GM21576 (cell line): ENCODE data around the gene CEP55.

ENCODE experiments used
- ATAC-seq: cut with Tn5 transposase; IDR thresholded peaks from one replicate; pipeline ENCODE4 v1.9.1; 2021; ENCODE audit warnings: mild to moderate bottlenecking, moderate library complexity; ENCODE audit not compliant: unreplicated experiment

Gene CEP55

DNA sequence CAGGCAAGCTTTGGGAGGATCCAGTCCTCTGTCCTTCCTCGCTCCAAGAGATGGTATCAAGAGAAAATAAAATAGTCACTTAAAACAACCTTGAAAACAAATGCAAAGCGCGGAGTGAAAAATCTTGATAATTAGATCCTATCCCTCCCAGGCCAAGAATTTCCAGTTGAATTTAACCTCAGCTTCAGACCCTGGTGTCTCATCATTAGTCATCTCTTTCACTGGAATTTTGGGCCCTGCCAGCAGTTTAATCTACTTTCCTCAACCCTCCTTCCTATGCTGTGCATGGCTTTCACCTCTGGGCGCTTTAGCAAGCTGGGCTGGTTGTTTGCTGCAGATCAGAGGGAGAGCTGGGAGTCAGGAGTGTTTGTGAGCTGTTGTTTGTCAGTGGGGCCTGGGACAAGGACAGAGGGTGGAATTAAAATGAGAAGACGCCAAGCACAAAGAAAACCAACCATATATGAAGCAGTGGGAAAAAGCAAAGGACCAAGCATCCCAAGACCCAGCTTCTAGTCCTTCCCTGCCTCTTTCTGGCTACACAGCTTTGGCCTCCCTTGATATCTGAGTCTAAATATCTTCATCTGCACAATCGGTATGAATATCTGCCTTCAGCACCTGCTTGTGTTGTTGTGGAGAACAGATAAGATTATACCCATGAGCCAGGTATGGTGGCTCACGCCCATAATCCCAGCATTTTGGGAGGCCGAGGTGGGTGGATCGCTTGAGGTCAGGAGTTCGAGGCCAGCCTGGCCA, 27.8 kb upstream of the CEP55 start:
- ATAC-seq, result no peak

DNA sequence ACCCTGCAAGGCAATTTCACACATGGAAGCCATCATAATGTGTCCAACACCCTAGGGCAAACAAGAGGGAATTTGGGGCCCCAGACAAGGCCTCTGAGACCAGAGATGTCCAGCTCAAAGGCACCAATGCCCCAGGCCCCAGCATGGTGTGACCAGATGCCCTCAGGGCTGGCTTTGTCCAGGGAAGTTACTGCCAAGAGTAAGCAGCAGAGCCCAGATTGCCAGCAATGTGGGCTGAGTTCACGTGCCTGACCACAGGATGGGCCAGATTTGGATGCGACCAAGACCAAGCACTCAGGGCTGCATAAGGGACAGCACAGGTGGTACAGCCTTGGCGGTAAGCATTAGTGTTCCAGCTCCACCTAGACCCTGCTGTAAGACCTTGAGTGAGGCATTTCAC, 27.0 kb upstream of the CEP55 start:
- ATAC-seq, result no peak

DNA sequence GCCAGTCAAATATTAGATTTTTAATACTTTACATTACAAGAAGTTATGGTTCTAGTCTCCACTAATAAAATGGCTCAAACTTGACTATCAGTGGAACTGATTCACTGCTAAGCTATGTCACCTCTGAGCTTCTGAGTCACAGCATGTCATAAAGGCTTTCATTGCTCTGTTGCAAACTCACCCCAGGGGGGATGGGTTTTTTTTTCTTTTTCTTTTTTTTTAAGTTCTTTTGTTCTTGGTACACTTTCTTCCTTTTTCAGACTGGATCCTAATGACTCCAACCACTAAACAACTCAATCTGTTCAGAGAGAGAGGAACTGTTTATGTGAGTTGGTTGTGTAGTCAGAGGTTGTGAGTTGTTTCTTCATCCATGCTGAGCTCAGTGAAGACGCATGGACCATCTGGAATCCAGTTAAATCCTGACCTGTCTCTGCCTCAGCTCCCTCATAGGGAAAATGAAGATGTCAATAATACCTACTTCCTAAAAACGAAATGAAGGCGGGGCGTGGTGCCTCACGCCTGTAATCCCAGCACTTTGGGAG, 25.2 kb upstream of the CEP55 start:
- ATAC-seq, result no peak

DNA sequence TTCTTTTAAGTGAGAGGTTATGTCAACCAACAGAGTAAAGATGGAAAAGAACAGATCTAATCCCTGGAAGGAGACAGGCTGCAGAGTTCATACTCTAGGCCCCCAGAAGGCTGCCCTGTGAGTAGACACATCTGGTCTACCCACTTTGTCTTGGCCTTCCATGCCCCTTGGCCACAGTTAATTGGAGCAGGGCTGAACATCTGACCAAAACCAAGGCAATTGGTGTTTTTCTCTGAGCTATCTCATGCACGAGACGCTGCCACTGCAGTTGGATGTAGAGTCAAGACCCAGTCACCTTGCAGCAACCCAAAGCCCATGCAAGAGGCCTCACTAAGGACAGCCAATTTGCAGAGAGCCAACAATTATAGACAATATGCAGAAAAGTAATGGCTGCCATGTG, 23.3 kb upstream of the CEP55 start:
- no peak for ATAC-seq

DNA sequence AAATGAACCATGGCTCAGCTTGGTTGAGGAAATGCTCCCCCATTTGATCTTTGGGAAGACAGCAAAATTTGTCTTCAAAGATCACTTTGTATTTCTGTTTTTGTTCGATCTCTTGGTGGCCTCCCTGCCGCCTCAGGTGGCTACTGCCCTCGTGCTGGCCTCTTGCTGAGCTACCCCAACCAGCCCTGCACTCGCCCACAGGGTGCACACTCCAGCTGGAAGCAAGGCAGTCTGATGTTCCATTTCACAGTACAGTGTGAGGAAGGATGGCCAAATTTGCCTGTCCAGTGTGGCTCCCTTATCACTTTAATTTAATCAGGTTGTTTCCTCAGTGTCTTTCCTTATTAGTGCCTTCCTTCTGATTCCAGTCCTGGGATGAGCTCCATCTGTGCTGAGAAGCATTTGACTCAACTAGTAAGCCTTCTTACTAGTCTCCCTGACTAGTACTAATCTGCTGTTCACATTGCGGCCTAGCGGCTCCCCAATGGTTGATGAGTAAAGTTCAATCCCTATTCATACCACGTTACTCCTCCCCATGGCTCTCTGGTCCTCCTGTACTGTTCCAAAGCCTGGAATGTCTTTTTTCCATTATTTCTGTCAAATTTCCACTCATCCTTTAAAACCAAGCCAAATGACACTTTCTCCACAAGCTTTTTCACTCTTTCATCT, 22.5 kb upstream of the CEP55 start:
- ATAC-seq, result no peak

DNA sequence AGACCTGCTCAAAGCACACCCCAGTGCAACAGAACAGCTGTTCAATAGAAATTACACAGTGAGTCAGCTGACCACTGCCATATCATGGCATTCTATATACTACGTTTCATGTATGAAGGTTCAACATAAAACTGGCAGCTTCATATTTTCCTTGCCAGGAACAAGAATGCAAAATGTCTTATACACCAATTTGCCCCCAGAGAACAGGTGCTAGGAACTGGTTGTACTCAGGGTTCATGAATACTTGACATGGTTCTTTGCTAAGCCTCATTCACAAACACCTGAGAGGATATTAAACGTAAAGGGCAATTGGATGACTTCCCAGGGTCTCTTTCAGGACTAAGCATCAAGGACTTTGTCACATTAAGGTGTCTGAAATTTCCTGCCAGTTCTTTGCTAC, 21.2 kb upstream of the CEP55 start:
- no peak for ATAC-seq

DNA sequence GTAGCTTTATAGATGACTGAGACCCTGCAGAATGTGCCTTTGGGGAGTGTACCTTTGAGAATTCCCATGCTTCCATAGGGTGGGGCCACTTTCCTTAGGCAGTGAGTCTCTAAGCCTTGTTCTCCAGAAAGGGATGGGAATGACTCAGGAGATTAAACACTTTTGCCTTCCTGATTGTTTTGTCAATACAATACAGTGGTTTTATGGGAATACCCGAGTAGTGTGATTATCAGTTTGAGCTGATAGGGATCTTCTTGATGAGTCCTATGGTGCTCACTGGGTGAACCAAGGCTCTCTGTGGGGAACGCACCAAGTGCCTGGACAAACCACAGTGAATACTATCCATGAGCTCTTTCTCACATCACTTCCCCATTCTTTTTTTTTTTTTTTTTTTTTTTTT, 20.5 kb upstream of the CEP55 start:
- no peak for ATAC-seq

DNA sequence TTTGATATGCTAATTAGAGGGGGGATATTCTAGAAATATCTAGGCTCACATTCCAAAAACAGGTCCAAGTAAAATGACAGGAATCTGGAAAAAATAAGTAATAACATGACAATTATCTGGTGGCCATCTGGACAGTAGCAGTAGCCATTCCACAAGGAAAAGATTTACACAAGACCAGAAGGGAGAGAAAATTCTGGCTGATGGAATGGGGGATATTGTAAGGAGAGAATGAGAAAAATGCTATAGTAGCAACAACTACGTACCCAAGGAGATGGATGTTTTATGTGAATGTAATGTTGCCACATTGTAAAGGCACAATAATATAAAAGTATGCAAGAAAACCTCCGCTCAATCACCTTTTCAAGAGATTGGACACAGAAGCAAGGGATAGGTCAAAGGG, 19.7 kb upstream of the CEP55 start:
- no peak for ATAC-seq

DNA sequence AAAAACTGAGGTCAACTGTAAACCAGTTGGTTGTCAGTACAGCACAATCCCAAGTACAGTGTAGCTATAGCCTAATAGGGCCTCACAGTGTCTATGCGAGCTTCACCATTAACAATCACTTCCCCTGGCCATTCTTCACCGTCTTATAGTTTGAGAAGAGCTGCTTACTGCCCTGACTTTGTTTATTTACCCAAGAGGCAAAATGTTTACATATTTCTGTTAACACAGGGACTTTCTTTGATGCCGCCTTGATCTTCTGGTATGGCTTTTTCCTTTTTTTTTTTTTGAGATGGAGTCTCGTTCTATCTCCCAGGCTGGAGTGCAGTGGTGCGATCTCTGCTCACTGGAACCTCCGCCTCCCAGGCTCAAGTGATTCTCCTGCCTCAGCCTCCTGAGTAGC, 17.5 kb upstream of the CEP55 start:
- no peak for ATAC-seq

DNA sequence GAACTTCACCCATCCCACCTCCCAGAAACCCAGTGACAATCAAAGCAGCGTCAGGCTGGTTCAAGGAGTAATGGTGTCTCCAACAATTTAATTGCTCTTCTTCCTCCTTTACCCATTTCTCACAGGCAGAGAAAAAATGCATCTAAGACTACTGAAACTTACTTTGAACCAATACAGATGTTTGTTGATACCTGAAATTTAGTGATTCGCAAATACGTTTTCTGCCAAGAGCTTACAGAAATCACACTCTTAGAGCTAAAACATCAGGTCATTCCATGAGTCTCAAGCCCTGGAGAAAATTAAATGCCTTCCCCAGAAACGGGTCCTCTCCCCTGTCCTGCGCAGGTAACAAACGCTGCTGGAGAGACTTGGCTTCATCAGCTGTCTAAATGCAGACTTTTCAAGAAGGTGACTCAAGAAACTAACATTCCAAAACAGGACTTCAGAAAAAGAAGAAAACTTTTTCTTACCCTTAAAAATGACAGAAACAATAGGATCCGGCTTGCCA, 14.7 kb upstream of the CEP55 start:
- ATAC-seq, result no peak

DNA sequence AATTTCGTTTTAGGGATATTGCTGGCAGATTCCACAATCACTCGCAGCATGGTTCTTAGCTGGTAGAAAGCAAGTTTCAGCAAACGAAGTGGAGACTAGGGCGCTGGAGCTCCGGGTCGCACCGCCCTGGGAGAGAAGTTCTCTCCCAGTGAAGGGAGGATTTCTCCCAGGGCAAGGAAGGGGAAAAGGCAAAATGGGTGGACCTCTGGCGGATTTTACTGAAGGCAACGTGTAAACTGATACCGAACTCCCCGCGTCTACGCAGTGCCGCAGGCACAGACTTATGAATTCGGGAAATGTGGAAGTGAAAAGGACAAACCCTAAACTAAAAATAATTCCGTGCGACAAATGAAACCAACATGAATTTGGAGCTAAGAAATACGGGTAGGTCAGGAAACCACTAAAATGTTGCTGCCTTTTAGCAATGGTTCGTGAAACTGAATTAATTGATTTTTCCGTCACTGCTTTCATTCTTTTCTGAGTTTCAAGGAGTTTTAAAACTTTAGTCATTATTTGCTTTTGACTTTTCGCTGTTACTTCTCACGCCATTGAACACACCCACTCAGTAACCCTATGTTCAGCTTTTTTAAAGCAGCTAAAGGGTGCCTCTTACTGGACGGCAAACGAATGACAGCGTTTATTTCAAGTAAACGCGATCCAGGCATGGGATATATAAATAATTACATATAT, 14.1 kb upstream of the CEP55 start, which contains the start of gene MYOF:
MYOF (minus strand) TSS at position 190 of the 690 bp plus-strand sequence; CDS start at position 50, 140 bp downstream.
- ATAC-seq, result peak; percentile 79

DNA sequence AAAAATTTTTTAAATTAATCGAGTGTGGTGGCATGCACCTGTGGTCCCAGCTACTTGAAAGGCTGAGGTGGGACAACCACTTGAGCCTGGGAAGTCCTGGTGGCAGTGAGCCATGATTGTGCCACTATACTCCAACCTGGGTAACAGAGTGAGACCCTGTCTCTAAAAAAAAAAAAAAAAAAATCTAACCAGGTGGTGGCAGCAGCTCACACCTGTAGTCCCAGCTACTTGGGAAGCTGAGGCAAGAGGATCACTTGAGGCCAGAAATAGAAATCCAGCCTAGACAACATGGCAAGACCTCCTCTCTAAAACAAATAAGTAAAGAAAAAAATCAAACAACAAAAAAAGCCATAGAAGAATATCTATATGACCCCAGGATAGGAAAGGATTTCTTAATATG, 10.7 kb upstream of the CEP55 start:
- ATAC-seq, result no peak

DNA sequence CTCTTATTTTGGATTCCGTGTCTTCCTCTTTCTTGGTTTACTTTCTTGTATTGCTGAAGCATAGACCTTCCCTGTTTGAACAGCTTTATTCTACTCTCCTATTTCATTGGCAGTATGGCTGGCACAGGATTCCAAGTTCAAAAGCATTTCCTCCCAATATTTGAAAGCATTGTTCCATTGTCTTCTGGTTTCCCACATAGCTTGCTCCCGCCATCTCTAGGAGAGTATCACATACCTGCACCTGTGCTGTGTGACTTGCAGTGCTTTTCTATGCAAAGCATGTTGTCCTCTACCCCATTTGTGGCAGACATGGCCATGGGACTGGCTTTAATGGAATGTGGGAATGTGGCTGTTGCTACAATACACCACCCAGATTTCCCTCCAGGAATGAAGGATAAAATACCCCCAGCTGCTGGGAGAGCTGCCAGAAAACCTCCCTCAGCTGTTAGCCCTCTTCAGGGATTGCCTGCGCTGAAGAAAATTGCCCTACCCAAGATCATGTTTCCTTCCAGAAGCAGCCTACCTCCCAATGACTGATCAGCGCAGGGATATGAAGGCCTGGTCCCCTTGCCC, 7.4 kb upstream of the CEP55 start:
- no peak for ATAC-seq

DNA sequence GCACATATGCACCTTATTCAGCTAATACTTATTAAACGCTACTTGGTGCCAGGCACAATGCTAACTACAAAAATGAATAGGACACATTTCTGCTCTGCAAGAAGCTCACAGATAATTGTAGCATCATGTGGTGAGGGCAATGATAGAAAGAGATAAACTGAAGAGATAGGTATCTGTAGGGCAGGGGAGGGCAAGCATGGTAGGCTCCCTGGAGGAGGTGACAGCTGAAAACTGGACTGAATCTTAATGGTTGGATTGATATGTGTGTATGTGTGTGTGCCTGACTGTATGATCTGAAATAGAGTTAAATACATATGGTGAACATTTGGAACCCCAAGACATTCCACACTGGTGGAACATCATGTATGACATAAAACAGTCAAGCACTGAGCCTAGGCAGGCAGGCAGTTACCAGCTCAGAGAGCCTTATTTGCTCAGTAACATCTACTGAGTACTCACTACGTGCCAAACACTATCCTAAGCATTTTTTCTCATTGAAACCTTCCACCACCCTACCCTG, 4.8 kb upstream of the CEP55 start:
- ATAC-seq, result no peak

DNA sequence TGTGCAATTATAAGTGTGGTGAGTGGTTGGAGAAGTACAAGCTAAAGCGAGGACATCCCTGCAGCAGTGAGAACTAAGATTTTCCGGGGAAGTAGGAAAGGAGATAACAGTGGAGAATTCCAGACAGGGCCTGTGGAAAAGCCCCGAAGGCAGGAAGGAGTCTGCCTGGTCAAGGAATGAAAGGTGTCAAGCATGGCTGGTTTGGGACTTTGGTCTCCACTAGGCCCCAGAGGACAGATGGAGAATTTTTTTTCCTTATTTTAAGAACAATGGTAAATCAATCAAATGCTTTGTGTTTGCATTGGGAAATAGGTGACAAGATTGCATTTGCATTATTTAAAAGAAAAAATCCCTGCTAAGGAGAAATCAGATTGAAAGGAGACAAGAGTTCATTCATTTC, 3.2 kb upstream of the CEP55 start:
- ATAC-seq, result no peak

DNA sequence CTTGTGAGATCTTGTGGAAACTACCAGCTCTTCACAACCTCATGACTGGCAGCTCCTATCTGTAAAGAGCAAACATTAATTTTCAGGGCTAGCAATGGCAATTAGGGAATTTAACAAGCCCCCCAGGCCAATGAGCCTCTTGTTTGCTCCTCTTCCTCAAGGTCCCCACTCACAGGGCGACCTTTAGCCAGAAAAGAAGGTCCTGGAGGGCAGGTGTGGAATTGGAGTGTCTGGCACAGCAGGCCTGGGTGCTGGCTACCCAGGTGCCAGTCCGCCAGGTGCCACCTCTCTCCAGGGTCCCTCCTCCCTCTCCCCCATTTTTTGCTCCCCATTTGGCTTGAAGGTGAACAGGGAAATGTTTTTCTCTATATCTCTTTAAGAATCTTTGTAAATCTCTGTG, 1.9 kb upstream of the CEP55 start:
- no peak for ATAC-seq

DNA sequence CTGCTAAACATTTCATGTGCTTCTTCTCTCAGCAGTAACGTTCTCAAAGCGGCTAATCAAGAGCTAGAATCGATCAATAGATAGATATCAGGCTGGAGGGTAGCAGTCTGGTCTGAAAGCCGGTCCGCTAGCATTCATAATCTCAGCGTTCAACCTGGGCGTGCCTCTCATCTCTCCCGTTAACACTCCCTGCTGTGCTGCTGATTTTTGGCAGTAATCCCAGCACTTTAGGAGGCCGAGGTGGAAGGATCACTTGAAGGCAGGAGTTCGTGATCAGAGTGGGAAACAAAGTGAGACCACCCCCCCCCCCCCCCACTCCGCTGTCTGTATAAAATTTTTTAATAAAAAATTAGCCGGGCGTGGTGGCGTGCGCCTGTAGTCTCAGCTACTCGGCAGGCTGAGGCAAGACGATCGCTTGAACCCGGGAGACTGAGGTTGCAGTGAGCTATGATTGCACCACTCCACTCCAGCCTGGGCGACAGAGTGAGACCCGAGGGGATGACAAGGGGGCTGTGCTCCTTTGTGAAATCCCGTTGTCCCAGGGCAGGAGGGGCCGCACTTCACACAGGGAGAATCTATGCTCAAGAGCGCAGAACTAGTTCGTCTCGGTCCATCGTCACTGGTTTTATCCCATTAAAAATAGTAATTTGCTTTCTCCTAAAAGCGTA, 624 bp upstream of the CEP55 start:
- ATAC-seq, result peak; percentile 20

DNA sequence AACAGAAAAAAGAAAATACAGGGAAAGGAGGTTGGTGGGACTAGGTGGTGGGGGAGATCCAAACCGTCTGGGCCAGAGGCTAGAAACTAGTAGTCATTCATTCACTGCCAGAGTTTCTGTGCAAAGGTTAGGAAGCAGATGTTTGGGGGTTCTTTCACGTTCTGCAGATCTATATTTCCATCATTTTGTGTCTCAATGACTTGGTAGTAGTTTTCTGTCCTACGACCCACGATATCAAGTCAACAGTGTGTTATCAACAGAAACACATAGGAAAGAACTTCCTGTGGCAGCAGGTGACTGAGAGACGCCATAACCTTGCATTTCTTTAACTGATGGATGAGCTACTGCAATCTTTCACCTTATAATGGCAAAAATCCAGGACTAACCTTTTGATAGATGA, 1.8 kb downstream of the CEP55 start:
- ATAC-seq, result no peak

DNA sequence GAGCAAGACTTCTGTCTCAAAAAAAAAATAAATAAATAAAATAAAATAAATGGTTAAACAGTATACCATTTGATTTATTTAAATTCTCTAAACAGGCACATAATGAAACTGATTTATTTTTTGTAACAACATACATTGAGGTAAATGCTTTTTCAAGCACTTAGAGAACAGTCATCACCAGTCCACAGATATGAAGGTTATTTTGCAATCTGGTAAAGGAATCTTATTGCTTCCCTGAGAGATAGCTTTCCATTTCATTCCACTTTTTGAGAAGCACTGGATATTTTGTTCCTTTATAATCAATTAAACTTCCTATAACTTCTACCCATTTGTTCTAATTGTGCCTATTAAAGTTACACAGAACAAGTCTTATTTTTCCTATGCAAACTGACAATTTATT, 5.2 kb downstream of the CEP55 start:
- no peak for ATAC-seq

DNA sequence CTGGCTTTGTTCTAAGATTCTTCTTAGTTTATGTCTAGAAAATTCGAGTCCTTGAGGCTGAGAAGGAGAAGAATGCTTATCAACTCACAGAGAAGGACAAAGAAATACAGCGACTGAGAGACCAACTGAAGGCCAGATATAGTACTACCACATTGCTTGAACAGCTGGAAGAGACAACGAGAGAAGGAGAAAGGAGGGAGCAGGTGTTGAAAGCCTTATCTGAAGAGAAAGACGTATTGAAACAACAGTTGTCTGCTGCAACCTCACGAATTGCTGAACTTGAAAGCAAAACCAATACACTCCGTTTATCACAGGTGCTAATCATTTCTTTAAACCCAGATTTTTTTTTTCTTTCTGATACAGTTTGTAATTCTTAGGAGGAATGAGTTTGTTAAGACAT, 6.7 kb downstream of the CEP55 start:
- ATAC-seq, result peak; percentile 75
